Measurements from ENCODE around the gene GNAI1. TPM values are rescaled to one million over a fixed set of nuclear protein-coding genes. Genes with fewer than 3 reads are reported as not detected.

GNAI1 gene
- total RNA-seq, 2 donors from 2014 or later, result 21.5 to 27.0 TPM

DNA sequence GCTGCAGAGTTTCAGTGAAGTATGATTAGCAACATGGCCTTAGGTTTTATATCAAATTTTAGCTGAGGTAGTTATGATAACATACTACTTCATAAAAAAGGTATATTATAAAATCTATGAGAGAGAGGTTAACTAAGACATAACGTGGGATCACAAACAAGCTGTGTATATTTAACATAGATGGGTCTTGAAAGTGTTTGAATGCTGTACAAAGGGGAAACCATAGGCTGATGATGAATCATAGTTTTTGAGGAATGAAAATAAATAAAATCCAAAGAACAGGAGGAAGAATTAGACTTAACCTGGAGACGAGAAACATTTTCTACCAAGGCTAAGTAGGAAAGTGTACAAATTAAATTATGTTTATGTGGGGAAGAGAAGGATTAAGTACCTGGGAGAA, 119.0 kb downstream of the GNAI1 start:
- no peaks in the 10 kb centered on the region for H3K27me3 Mint-ChIP-seq (ENCODE audit: insufficient read depth)
- H3K4me3 Mint-ChIP-seq, result no peak overlapping the region
- H3K36me3 Mint-ChIP-seq (ENCODE audit: low read depth), result no peaks in the 10 kb centered on the region
- no peak overlapping the region for H3K4me3 ChIP-seq (ENCODE audit: low read length)
- no peak overlapping the region for H3K9ac ChIP-seq (ENCODE audit: extremely low read depth, low read length, poor library complexity, severe bottlenecking)
- no peak overlapping the region for H3K27ac ChIP-seq (ENCODE audit: low read depth, low read length)
- H3K9me3 ChIP-seq (ENCODE audit: control insufficient read depth, low read length), result no peaks in the 10 kb centered on the region
- H3K27ac Mint-ChIP-seq, result no peak overlapping the region
- no peaks in the 10 kb centered on the region for H3K36me3 ChIP-seq (ENCODE audit: control insufficient read depth, insufficient read depth, low read length)
- H3K4me1 Mint-ChIP-seq, result no peaks in the 10 kb centered on the region
- H3K27me3 ChIP-seq (ENCODE audit: control insufficient read depth, insufficient read depth, low read length, poor library complexity, severe bottlenecking), result no peaks in the 10 kb centered on the region
- no peaks in the 10 kb centered on the region for H3K4me1 ChIP-seq (ENCODE audit: control insufficient read depth, insufficient read depth, low read length)
- DNase-seq, result no peak
- WGBS, 2 experiments (ENCODE audit: insufficient coverage in 1 of 2, insufficient read length in 1 of 2), result 87 to 100% methylated on average over 2 of the region's 2 CpGs
- no peaks in the 10 kb centered on the region for H3K9me3 Mint-ChIP-seq
- TF ChIP-seq, protein P1, sequence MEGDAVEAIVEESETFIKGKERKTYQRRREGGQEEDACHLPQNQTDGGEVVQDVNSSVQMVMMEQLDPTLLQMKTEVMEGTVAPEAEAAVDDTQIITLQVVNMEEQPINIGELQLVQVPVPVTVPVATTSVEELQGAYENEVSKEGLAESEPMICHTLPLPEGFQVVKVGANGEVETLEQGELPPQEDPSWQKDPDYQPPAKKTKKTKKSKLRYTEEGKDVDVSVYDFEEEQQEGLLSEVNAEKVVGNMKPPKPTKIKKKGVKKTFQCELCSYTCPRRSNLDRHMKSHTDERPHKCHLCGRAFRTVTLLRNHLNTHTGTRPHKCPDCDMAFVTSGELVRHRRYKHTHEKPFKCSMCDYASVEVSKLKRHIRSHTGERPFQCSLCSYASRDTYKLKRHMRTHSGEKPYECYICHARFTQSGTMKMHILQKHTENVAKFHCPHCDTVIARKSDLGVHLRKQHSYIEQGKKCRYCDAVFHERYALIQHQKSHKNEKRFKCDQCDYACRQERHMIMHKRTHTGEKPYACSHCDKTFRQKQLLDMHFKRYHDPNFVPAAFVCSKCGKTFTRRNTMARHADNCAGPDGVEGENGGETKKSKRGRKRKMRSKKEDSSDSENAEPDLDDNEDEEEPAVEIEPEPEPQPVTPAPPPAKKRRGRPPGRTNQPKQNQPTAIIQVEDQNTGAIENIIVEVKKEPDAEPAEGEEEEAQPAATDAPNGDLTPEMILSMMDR (conservative IDR thresholded peaks at IDR 0.05), result no peak

DNA sequence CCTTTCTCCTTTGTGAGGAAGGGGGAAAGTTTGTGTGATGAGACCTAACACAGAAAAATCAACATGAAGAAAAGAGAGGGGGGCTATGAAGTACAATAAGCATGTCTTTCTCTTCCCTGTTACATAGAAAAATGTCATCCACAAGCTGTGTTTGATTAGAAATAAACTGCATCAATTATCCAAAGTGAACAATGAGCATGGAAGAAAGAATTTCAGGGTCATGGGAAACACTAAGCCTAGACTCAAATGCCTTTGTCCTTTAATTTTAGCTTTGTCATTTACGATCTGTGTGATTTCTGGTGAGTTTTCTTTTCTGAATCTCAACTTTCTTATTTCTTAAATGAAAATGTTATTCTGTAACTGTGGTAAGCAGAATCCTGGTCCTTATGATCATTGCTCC, 121.0 kb downstream of the GNAI1 start:
- no peaks in the 10 kb centered on the region for H3K9me3 Mint-ChIP-seq
- no peak for DNase-seq
- no peaks in the 10 kb centered on the region for H3K36me3 Mint-ChIP-seq (ENCODE audit: low read depth)
- no peak overlapping the region for H3K9ac ChIP-seq (ENCODE audit: extremely low read depth, low read length, poor library complexity, severe bottlenecking)
- no peak overlapping the region for H3K27ac Mint-ChIP-seq
- TF ChIP-seq, protein P1 (conservative IDR thresholded peaks at IDR 0.05), result no peak
- H3K9me3 ChIP-seq (ENCODE audit: control insufficient read depth, low read length), result no peaks in the 10 kb centered on the region
- no peaks in the 10 kb centered on the region for H3K36me3 ChIP-seq (ENCODE audit: control insufficient read depth, insufficient read depth, low read length)
- no peaks in the 10 kb centered on the region for H3K4me1 Mint-ChIP-seq
- H3K27ac ChIP-seq (ENCODE audit: low read depth, low read length), result peak overlapping the region; percentile 96
- H3K27me3 Mint-ChIP-seq (ENCODE audit: insufficient read depth), result no peaks in the 10 kb centered on the region
- WGBS, 2 experiments (ENCODE audit: insufficient coverage in 1 of 2, insufficient read length in 1 of 2), result 80 to 100% methylated on average over 1 of the region's 1 CpG
- no peaks in the 10 kb centered on the region for H3K4me1 ChIP-seq (ENCODE audit: control insufficient read depth, insufficient read depth, low read length)
- no peak overlapping the region for H3K4me3 Mint-ChIP-seq
- no peaks in the 10 kb centered on the region for H3K27me3 ChIP-seq (ENCODE audit: control insufficient read depth, insufficient read depth, low read length, poor library complexity, severe bottlenecking)
- H3K4me3 ChIP-seq (ENCODE audit: low read length), result no peak overlapping the region

DNA sequence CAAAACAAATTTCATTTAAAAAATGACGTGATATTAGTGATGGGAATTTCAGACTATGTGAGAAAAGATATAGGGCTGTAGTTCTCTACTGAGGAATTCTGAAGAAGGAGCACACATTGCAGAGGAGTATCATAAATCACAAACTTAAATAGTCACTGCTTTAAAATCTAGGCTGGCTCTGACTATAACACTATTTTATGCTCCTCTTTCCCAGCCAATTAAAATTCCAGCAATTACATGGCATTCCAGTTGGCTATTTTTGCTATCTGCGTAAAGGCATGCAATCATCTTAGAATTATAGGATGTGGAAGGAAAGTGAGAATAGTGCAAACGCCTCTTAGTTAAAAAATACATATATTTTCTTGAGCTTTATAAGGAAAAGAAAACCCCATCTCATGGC, 123.1 kb downstream of the GNAI1 start:
- Mint-ChIP-seq H3K4me1 (no peaks in the 10 kb centered on the region), H3K9me3 (no peaks in the 10 kb centered on the region), H3K4me3 (no peak overlapping the region), H3K36me3 (ENCODE audit: low read depth) (no peaks in the 10 kb centered on the region), H3K27me3 (ENCODE audit: insufficient read depth) (no peaks in the 10 kb centered on the region), H3K27ac (no peak overlapping the region)
- 90% methylated on average over 2 of the region's 3 CpGs; no CpG with 5 or more reads in 1 of the 2 experiments for WGBS, 2 experiments (ENCODE audit: insufficient coverage in 1 of 2, insufficient read length in 1 of 2)
- DNase-seq, result no peak
- H3K36me3 ChIP-seq (ENCODE audit: control insufficient read depth, insufficient read depth, low read length), result no peaks in the 10 kb centered on the region
- TF ChIP-seq, protein P1 (conservative IDR thresholded peaks at IDR 0.05), result no peak
- no peaks in the 10 kb centered on the region for H3K27me3 ChIP-seq (ENCODE audit: control insufficient read depth, insufficient read depth, low read length, poor library complexity, severe bottlenecking)
- no peak overlapping the region for H3K27ac ChIP-seq (ENCODE audit: low read depth, low read length)
- no peaks in the 10 kb centered on the region for H3K9me3 ChIP-seq (ENCODE audit: control insufficient read depth, low read length)
- H3K9ac ChIP-seq (ENCODE audit: extremely low read depth, low read length, poor library complexity, severe bottlenecking), result no peak overlapping the region
- no peaks in the 10 kb centered on the region for H3K4me1 ChIP-seq (ENCODE audit: control insufficient read depth, insufficient read depth, low read length)
- H3K4me3 ChIP-seq (ENCODE audit: low read length), result no peak overlapping the region
